Vagina (tissue), 2 donors: ENCODE measurements around the gene DDX52. TPM values are rescaled to one million over a fixed set of nuclear protein-coding genes. Genes with fewer than 3 reads are reported as not detected.
A peak's percentile ranks its signal among the peaks of the same experiment; 100 is the strongest.

Experiments
- DNase-seq, 2 donors: peaks; one replicate each; pipeline ENCODE4 v3.0.0-alpha.2; 2017; ENCODE audit errors: extremely low spot score in 2 of 2
- H3K27ac ChIP-seq: fragments of 200-600 bp; sonication (generic); one replicate; pipeline ENCODE4 v1.5.1; 2019
- H3K27me3 ChIP-seq: fragments of 200-600 bp; sonication (generic); one replicate; pipeline ENCODE4 v1.5.1; 2019
- H3K36me3 ChIP-seq, 2 donors: fragments of 200-600 bp; sonication (generic); one replicate each; pipeline ENCODE4 v1.5.1; 2017 to 2019
- H3K4me1 ChIP-seq: fragments of 200-600 bp; sonication (generic); one replicate; pipeline ENCODE4 v1.5.1; 2019
- H3K4me3 ChIP-seq, 2 donors: fragments of 200-600 bp; sonication (generic); 1 replicate in 1 of 2; 2 replicates in 1 of 2; pipeline ENCODE4 v1.5.1; 2016 to 2019
- H3K9me3 ChIP-seq: fragments of 200-600 bp; sonication (generic); one replicate; pipeline ENCODE4 v1.5.1; 2019
- CTCF ChIP-seq, 3 experiments: fragments of 450-650 bp in 2 of 3; fragments of 200-600 bp in 1 of 3; sonication (generic) in 1 of 3; IDR thresholded peaks; one replicate each; pipeline ENCODE4 v1.5.1; 2017 to 2019; ENCODE audit warnings: antibody characterized with exemption in 3 of 3, mild to moderate bottlenecking in 2 of 3, moderate library complexity in 2 of 3
- POLR2A ChIP-seq, 2 donors: fragments of 450-650 bp; IDR thresholded peaks; one replicate each; pipeline ENCODE4 v1.6.1; 2017; ENCODE audit warnings: antibody characterized with exemption in 2 of 2, mild to moderate bottlenecking in 2 of 2, moderate library complexity in 2 of 2
- POLR2AphosphoS5 ChIP-seq, 2 donors: sonication (generic); formaldehyde crosslinking; IDR thresholded peaks; one replicate each; pipeline ENCODE4 v1.9.0; 2017; ENCODE audit warnings: antibody characterized with exemption in 2 of 2, mild to moderate bottlenecking in 2 of 2, low read depth in 1 of 2; ENCODE audit not compliant: insufficient read depth in 1 of 2
- intact Hi-C: fragments of 100-400 bp; cut with DNase I; formaldehyde crosslinking; loops from one replicate; pipeline ENCODE4 v1.15.1; 2023
- total RNA-seq: library from RNA; depleted of rRNA; stranded (reverse); fragments of >200 nt; gene quantifications from one replicate; pipeline ENCODE4 v1.2.3, GENCODE V29; 2016

Gene DDX52, protein sequence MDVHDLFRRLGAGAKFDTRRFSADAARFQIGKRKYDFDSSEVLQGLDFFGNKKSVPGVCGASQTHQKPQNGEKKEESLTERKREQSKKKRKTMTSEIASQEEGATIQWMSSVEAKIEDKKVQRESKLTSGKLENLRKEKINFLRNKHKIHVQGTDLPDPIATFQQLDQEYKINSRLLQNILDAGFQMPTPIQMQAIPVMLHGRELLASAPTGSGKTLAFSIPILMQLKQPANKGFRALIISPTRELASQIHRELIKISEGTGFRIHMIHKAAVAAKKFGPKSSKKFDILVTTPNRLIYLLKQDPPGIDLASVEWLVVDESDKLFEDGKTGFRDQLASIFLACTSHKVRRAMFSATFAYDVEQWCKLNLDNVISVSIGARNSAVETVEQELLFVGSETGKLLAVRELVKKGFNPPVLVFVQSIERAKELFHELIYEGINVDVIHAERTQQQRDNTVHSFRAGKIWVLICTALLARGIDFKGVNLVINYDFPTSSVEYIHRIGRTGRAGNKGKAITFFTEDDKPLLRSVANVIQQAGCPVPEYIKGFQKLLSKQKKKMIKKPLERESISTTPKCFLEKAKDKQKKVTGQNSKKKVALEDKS
- total RNA-seq = 20.1 TPM

DNA sequence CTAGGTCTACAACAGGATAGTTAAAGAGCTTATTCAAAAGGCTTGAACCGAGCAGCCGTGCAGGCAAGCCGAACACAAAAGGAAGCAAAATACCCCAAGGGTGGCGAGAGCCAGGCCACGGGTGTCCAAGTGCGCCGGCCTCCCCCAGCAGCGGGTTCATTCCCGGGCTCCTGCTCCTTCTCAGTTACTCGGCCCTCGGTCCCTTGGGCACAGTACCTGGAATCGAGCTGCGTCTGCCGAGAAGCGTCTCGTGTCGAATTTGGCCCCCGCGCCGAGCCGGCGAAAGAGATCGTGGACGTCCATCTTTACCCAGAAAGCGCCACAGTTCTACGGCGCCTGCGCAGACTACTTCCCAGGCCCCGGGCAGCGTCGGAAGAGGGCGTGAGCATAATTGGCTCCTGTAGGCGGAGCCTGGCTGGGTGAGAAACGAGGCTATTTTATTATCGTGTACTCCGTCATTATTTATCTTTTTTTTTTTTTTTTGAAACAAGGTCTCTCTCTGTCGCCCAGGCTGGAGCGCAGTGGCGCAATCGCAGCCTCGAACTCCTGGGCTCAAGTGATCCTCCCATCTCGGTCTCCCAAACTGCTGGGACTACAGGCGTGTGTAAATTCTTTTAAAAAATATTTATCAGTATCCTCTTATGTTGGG is at the start of gene DDX52:
TSS of gene DDX52 (minus strand) at position 329 of the 649 bp plus-strand sequence. CDS start at position 303, 26 bp downstream.
- Histone ChIP-seq H3K9me3 (no peaks in the 10 kb centered on the region), H3K27ac (peak within 1 kb of the TSS; percentile 86), H3K4me1 (peaks cover 26% of the 10 kb centered on the region), H3K36me3 (peaks cover 0 to 6% of the 10 kb centered on the region in 2 donors), H3K4me3 (peak within 1 kb of the TSS; percentile 91 to 96), H3K27me3 (no peaks in the 10 kb centered on the region)
- TF ChIP-seq POLR2A (IDR thresholded peaks at IDR 0.05) (no peak), POLR2AphosphoS5 (IDR thresholded peaks at IDR 0.05; ENCODE audit: insufficient read depth in 1 of 2, low read depth in 1 of 2) (peak; percentile 87 to 89), CTCF (IDR thresholded peaks at IDR 0.05) (no peak)
- DNase-seq = peak; percentile 86 to 96
- intact Hi-C loops = no loop called here

GRCh38 chr17:37691807-37692206 is 48.6 kb upstream of the DDX52 start:
- DNase-seq = no peak
- intact Hi-C loops = no loop called here

GRCh38 chr17:37689317-37689716 is 46.1 kb upstream of the DDX52 start:
- Histone ChIP-seq H3K27ac (no peak overlapping the region), H3K4me3 (no peak overlapping the region), H3K9me3 (no peaks in the 10 kb centered on the region), H3K36me3 (no peaks in the 10 kb centered on the region), H3K27me3 (no peaks in the 10 kb centered on the region), H3K4me1 (no peaks in the 10 kb centered on the region)
- no peak for TF ChIP-seq POLR2A (IDR thresholded peaks at IDR 0.05)
- no peak for TF ChIP-seq POLR2AphosphoS5 (IDR thresholded peaks at IDR 0.05; ENCODE audit: insufficient read depth in 1 of 2, low read depth in 1 of 2)
- no peak for TF ChIP-seq CTCF (IDR thresholded peaks at IDR 0.05)
- no peak for DNase-seq
- intact Hi-C loops = no loop called here

More at GRCh38 chr17:37691807-37692206, 48.6 kb upstream of the DDX52 start:
- Histone ChIP-seq H3K9me3 (no peaks in the 10 kb centered on the region), H3K4me1 (no peaks in the 10 kb centered on the region), H3K27me3 (no peaks in the 10 kb centered on the region), H3K36me3 (no peaks in the 10 kb centered on the region), H3K27ac (no peak overlapping the region), H3K4me3 (no peak overlapping the region)
- no peak for TF ChIP-seq POLR2AphosphoS5 (IDR thresholded peaks at IDR 0.05; ENCODE audit: insufficient read depth in 1 of 2, low read depth in 1 of 2)
- TF ChIP-seq CTCF (IDR thresholded peaks at IDR 0.05) = no peak
- TF ChIP-seq POLR2A (IDR thresholded peaks at IDR 0.05) = no peak

DNA sequence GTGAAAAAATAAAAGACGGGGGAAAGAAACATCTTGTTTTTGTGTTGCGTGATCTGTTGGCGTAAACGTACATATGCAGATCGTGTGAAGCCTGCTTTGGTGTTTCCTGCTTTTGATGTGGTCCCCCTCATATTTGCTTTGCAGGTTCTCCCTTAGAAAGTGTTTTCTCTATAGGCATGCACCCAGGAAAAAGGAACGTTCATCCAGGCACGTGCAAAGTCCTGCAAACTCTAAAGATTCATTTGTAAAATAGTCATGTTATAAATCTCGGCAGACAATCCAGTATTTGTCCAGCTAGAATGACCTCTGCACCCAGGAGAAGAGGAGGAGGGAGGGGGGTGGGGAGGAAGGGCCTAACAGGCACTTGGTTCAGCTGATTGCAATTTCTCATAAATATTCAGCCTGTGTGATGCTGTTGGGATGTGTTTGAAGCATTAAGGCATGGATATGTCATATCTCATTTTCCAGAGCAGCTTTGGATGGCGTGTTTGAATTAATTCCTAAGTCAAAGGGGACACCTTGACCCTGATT is 40.3 kb upstream of the DDX52 start:
- H3K36me3 ChIP-seq = no peaks in the 10 kb centered on the region
- H3K4me1 ChIP-seq = no peaks in the 10 kb centered on the region
- no peak overlapping the region for H3K27ac ChIP-seq
- no peak overlapping the region for H3K4me3 ChIP-seq
- TF ChIP-seq CTCF (IDR thresholded peaks at IDR 0.05) = no peak
- no peak for TF ChIP-seq POLR2A (IDR thresholded peaks at IDR 0.05)
- TF ChIP-seq POLR2AphosphoS5 (IDR thresholded peaks at IDR 0.05; ENCODE audit: insufficient read depth in 1 of 2, low read depth in 1 of 2) = no peak
- no peaks in the 10 kb centered on the region for H3K27me3 ChIP-seq
- intact Hi-C loops = no loop called here
- no peaks in the 10 kb centered on the region for H3K9me3 ChIP-seq
- DNase-seq = no peak
